NCI-H748 (cell line): ENCODE results near the gene LRRFIP2.
"Not testable (repeated sequence)": the region's sequence is repeated elsewhere in the genome, so short reads cannot be mapped to it uniquely, and the experiment has no call there.

ENCODE experiments used
- DNase-seq: peaks from one replicate; lab custom pipeline; 2025; ENCODE audit not compliant: unreplicated experiment; lab: John Stamatoyannopoulos, UW

Gene LRRFIP2

DNA sequence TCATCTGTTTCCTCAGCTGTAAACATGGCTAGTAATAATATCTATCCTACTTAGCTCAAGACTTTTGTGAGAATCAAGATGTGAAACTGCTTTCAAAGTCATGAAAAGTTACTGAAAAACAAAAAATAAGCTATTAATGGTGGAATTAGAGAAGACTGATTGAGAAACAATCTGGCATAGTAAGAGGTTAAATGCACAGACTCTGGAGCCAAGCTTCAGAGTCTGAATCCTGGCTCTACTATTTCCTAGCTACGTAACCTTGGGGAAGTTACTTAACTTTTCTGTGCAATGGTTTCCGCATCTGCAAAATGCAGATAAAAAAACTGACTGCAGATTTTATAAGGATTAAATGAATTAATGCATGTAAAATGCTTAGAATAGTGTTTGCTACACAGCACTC, 28.8 kb downstream of the LRRFIP2 start:
- DNase-seq = no peak

DNA sequence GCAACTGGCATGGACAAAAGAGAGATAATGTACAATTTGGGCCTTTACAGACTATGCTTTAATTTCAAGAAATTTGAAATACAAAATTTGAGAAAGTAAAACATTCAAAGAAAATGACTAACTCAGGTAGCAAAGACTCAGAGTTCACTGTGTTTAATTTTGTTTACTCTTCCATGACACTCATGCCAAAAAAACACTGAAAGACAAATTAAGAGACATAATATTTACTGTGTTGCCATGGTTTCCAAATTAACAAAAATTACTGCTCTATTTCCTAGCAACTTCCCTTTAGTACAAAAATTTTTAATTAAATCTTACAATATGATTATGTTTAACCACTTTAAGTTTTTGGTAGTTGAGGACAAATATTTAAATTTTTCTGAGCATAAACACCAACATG, 29.6 kb downstream of the LRRFIP2 start:
- peak; percentile 52 for DNase-seq

DNA sequence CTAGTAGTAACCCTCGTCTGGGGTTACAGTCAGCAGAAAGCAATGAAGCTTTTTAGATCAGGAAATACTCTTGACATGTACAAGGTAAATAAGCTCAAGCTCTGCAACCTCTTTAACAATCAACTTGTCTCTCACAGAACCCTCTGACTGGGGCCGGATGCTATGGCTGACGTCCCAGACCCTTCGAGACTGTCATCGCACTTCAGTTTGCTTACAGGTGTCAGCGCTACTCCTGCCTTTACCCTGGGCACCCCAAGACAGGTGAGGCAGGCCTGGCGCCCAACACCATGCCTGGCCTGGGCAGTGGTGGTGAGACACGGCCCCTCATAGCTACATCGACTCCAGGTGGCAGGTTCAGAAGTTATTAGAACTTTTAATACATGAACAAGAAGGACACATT, 30.6 kb downstream of the LRRFIP2 start:
- DNase-seq = no peak

DNA sequence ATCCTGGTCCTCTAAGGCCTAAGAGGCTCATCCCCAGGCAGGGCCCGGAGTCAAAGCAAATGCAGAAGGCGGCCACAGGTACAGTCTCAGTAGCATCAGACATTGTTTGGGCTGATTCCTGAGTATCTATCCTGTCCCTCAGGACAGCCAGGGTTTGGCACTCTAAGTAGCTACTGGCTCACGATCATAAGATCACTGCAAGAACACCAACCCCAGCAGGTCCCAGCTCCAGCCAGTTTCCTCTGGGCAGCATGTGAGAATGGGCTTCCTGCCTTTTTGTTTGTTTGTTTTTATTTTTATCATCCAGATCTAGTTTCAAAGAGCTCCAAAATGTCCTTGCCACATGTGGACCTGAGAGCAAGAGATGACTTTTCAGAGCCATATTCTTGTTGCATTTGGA, 32.7 kb downstream of the LRRFIP2 start:
- DNase-seq = no peak

DNA sequence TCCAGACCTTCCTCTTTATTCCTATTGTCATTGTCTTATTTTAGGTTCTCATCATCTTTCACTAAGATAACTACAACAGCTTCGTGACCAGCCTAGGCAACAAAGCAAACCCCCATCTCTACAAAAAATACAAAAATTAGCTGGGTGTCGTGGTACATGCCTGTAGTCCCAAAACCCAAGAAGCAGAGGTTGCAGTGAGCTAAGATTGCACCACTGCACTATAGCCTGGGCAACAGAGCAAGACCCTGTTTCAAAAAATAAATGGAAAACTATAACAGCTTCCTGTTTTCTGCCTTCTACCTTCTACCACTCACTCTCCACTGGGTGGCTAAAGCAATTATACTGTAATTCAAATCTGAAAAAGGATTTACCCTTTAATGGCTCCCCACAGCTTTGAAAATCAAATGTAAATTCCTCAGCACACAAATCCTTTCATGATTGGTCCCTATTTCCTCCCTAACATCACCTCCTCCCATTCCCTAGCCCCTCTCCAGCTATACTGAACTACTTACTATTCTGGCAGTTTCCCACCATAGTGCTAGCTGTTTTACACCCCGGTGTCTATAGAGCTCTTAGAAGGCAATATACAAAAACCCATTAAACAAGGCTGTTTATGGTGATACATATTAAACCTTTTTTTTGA, 33.4 kb downstream of the LRRFIP2 start:
- DNase-seq = no peak

DNA sequence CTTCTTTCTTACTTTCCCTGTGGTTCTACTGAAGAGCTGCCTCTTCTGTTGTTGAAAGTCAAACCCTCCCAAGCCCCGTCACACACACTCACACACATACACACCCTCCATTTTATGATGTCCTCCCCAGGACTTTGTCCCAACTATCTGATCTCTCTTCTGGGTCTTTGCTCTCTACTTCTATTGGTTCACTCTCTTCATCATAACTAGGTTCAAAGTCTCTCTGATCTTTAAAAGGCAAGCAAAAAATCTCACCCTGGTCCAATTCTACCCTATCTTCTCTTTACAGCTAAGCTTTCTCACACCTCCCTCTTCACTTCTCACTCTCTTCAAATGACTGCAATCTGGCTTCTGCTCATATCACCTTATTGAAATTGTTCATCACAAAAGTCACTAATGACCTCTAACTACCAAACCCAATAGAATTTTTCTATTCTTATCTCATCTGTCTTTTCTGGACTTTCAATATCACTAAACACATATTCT, 34.8 kb downstream of the LRRFIP2 start:
- DNase-seq = no peak

DNA sequence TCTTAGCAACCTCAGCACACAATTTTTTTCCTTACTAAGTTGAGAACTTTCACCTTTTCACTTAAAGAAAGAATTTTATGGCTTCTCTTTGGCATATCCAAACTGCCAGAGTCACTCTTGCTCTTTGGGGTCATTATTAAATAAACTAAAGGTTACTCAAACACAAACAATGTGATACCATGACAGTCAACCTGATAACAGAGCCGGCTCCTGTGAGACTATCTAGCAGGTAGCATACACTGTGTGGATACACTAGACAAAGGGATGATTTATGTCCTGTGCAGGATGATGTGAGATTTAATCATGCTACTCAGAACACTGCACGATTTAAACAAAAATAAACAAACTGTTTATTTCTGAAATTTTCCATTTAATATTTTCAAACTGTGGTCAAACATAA, 35.6 kb downstream of the LRRFIP2 start:
- no peak for DNase-seq

DNA sequence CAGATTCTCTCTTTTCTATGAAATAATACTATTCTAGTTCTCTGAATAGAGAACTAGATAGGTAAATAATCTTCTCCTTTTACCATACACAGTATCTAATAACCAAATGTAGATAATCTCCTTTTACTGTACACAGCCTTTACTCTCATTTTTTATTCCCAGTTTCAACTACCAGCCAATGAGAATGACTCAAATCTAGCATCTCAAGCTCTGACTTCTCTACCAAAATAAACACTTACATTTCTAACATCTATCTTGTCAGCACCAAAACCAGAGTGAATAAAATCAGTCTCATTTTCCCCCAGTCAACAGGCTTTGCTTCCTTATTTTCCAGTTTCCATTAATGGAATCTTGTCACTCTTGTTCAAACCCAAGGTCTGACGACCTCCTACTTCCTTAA, 36.9 kb downstream of the LRRFIP2 start:
- no peak for DNase-seq

DNA sequence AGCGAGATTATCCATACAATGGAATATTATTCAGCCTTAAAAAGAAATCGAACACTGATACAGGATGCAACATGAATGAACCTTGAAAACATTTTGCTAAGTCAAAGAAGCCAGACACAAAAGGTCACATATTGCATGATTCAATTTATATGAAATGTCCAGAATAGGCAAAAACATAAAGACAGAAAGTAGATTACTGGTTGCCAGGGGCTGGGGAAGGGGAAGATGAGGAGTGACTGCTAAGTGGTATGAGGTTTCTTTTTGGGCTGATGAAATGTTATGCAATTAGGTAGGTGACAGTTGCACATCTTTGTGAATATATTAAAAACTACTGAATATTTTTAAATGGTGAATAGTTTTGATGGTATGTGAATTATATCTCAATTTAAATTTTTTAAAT, 38.3 kb downstream of the LRRFIP2 start:
- no peak for DNase-seq

DNA sequence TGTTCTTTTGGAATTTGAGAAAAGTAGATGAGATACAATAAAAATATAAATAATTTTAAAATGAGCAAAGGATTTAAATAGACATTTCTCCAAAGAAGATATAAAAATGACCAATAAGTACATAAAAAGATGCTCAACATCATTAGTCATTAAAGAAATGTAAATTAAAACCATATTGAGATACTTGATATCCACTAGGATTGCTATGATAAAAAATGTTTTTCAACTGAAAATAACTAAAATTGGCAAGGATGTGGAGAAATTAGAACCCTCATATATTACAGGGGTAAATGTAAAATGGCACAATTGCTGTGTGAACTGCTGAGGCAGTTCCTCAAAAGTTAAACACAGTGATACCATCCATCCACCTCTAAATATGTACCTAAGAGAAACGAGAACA, 38.8 kb downstream of the LRRFIP2 start:
- DNase-seq = no peak

DNA sequence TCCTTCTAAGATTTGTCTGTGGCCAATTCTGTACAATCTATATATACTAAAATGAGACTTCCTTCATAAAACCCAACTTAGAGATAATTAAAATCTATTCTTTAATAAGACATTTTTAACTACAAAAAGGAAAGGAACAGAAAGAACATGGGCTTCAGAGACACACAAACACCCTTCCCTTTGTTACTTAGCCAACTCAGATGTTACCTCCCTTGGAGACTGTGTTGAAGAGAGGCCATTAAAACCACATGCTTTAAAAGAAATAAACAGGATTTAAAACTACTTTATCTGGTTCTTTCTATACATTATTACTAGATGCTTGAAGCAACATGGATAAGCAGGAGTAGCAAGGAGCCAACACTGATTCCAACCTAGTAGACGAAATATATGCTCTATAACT, 42.0 kb downstream of the LRRFIP2 start:
- DNase-seq = no peak

DNA sequence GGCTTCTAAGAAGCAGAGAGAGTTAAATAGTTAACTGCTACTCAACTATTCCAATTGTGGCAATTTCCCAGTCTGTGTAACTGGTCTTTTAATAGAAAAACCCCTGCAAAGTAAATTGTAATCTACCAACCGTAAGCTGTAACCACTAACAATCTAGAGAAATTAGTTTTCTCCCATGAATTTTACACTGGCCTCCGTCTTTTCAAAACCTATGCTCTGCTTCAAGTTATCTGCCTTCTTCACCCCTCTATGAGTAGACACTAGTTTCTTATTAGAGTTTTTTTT, 42.6 kb downstream of the LRRFIP2 start:
- DNase-seq = no peak

DNA sequence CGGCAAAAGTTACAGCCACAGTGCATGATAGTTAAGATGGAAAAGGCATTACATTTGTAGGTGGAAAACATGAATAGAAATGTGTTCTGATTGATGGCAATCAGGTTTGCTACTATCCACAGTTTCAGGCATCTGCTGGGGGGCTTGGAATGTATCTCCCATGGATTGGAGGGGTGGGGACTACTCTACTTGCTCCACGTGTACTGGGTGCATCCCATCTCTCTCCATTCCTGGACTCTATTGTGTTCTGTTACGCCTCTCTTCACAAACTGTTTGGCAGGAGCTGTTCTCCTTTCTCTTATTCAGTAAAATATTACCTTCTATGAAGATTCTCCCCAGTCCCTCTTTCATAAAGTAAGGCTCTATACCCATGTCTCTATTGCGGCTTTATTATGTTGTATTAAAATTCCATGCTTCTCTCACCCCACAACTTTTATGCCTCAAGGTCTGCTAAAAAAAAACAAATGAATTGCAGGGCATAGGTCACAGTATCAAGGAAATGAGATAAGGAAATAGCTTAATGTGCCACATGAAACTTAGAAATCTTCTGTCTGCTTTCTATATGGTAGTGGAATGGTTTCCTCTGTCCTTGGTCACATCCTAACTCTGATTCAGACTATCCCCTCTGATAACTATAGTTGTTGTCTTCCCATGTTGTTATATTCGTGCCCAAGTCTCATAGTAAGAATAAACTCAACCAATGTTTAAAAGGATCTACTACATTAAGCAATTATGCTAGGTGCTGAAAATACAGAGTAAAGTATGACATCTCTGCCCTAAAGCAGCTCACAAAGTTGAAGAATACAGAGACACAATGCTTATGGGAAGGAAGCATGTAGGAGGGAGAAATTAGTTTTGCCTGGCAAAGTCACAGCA, 43.2 kb downstream of the LRRFIP2 start:
- no peak for DNase-seq

DNA sequence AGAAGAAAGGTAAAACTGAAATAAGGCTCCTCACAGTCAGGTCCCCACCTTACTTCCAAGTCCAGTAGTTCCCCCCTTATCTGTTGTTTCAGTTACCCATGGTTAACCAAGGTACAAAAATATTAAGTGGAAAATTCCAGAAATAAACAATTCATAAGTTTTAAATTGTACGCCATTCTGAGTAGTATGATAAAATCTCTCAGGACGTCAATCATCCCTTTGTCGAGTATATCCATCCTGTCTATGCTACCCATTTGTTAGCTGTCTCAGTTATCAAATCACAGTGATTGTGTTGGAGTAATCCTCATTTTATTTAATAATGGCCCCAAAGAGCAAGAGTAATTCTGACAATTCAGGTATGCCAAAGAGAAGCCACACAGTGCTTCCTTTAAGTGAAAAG, 43.9 kb downstream of the LRRFIP2 start:
- no peak for DNase-seq

DNA sequence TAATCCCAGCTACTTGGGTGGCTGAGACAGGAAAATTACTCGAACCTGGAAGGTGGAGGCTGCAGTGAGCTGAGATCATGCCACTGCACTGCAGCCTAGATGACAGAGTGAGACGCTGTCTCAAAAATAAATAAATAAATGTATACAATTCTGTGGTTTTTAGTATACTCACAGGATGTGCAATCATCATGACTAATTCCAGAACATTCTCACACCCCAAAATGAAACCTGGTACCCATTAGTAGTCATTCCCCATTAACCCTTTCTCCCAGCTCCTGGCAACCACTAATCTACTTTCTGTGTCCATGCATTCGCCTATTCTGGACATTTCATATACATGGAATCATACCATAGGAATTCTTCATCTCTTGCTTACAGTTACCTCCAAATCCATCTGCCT, 44.5 kb downstream of the LRRFIP2 start:
- no peak for DNase-seq

DNA sequence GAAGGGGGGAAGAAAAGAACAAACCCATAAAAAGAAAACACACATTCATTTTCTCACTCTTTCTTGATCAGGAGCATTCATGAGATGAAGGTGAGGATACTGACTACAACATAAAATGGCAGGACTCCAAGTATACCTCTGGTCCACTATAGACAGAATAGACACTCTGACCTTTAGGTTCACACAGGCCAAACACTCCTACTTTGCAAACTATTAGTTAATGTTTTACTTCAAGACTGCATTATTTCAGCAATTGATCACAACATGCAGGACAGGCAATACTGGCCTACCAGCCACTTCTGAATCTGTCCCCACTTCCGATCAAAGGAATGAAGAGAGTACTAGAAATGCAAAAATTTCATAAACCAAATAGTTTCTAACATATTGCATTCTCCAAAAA, 47.0 kb downstream of the LRRFIP2 start:
- DNase-seq = no peak

DNA sequence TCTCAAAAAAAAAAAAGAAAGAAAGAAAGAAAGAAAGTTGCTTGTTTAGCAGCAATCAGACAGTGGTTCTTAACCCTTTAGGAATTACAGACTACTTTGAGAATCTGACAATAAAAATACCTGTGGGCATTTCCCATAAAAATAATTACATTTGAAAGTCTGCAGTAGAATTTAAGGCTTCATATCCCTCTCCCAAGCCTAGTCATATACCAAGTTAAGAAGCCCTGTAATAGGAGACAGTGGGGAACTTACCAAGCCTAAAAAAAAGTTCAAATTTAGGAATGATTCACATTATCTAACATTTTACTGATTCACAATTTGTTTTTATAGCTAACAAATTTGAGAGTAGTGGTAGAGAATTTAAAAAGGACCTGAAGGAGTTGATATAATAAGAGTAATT, 47.5 kb downstream of the LRRFIP2 start:
- DNase-seq = no peak

DNA sequence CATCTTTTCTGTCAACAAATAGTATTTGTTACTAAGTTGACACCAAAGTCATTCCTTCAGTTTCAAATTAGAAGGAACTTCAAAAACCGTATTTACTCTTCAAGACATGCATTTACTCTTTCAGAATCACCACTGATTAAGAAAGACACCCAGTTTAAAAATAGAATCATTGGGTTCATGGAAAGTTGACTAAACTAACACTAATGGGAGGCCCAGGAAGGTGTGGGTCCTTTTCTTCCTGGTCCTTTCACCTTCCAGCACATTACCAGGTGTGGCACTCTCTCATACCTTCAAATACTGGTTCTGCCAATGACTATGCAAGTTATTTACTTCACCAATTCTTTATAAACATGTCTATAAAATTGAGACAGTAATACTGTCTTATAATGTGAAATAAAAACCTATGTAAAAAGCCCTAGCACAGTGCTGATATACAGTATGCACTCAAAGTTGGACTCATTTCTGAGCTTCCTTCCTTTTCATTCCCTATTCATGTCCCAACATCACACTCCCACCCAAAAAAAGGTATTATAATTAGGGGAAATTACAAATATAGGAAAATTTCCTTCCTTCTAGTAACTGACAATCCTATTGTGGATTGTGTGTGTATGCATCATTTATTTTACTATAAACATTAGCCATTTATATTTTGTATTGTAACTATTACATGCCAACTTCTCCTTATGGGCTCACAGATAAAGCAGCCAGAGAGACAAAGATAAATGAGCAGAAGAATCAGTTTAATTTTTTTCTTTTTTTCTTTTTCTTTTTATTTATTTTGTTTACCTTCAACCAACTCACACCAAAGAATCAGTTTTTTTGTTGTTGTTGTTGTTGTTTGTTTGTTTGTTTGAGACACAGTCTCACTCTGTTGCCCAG, 48.9 kb downstream of the LRRFIP2 start:
- no peak for DNase-seq

DNA sequence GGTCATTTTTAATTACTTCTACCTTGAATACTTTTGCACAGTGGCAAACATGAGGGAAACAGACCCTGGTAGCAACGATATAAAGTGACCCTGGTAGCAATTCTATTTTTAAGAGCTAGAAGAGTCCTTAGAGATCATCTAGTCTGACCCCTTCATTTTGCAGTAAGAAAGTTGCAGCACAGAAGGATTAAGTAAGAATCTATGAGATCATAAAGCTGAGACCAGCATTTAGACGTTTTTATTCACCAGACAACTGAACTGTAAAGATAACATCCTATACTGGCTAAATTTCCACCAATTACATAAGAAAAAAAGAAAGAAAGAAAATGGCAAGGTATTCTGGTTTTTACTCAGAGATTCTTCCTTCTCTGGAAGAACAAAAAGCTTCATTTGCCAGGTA, 49.9 kb downstream of the LRRFIP2 start:
- DNase-seq = no peak

DNA sequence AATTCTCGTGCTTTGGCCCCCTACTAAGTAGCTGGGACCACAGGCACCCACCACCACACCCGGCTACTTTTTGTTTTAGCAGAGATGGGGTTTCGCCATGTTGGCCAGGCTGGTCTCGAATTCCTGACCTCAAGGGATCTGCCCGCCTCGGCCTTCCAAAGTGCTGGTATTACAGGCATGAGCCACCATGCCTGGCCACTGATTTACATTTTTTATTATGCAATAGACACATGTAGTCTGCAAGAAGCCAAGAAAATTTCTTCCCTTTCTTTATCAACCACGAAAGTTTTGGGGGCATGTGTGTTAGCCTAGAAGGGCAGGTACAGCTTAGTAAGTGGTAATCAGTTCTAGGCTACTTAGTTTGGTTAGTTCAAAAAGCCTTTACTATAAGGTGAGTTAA, 51.1 kb downstream of the LRRFIP2 start:
- DNase-seq = no peak

DNA sequence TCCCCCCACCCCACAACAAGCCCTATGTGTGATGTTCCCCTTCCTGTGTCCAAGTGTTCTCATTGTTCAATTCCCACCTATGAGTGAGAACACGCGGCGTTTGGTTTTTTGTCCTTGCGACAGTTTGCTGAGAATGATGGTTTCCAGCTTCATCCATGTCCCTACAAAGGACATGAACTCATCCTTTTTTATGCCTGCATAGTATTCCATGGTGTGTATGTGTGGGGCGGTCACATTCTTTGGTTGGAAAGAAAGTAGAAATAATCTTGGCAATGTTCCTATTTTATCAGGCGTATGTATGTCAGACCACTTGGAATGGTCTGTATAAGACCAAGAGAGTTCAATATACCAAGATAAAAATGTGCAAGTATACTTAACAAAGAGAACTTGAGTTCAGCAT, 52.3 kb downstream of the LRRFIP2 start:
- DNase-seq = not testable (repeated sequence)

DNA sequence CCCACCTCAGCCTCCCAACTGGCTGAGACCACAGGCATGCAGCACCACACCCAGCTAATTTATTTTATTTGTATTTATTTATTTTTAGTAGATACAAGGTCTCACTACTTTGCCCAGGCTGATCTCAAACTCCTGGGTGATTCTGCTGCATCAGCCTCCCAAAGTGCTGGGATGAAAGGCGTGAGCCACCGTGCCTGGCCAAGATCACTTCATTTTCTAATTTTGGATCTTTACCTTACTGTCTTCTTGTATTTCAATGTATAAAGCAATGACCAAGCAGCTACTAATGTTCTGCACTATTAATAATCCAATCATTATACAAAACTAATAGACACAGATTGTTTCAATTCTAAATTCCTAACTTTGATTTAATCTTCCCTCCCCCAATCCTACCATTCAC, 56.2 kb downstream of the LRRFIP2 start:
- no peak for DNase-seq
